ENCODE data around the gene ABCA7. TPM values are rescaled to one million over a fixed set of nuclear protein-coding genes. Genes with fewer than 3 reads are reported as not detected.
A peak's percentile ranks its signal among the peaks of the same experiment; 100 is the strongest.

Gene ABCA7
- total RNA-seq, 1 donor from 2014 or later = 9.4 TPM

GRCh38 chr19:1050989-1051788 lies 11.3 kb downstream of the ABCA7 start:
- DNase-seq = no peak
- intact Hi-C loops (cut with micrococcal nuclease) = no loop called here
- ATAC-seq = no peak

GRCh38 chr19:1051791-1052190 lies 11.9 kb downstream of the ABCA7 start:
- intact Hi-C loops (cut with micrococcal nuclease) = no loop called here
- no peak for DNase-seq
- no peak for ATAC-seq

- intact Hi-C loops (cut with micrococcal nuclease) = no loop called here
- ATAC-seq = no peak
- DNase-seq = no peak
These were observed 12.6 kb downstream of the ABCA7 start for GRCh38 chr19:1052349-1052975.

GRCh38 chr19:1053176-1054101 lies 13.5 kb downstream of the ABCA7 start:
- intact Hi-C loops (cut with micrococcal nuclease) = no loop called here
- ATAC-seq (no peak), DNase-seq (no peak)

DNA sequence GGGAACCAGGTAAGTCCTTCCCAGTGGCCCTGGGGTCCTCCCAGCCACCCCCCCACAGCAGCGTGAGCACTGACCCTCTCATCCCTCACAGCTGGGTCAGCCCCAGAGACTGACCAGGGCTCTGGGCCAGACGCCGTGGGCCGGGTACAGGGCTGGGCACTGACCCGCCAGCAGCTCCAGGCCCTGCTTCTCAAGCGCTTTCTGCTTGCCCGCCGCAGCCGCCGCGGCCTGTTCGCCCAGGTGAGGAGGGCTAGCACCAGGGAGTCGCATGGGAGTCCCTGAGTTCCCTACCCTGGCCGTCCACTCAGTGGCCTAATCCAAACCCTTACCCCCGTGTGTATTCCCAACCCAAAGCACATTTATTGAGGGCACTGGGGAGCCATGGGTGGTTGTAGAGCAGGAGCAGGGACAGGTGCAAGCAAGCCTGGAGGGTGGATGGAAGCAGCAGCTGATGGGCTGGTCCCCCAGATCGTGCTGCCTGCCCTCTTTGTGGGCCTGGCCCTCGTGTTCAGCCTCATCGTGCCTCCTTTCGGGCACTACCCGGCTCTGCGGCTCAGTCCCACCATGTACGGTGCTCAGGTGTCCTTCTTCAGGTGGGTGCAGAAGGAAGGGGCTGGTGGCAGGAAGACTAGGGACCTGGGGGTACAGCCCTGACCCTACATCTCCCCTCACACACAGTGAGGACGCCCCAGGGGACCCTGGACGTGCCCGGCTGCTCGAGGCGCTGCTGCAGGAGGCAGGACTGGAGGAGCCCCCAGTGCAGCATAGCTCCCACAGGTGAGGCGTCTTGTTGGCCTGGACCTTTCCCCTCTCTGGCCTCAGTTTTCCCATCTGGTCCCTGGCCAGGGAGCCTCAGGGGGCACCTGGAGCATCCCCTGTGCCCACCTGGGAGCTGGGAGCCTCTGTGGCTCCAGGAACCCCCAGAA lies 14.5 kb downstream of the ABCA7 start:
- DNase-seq (no peak), ATAC-seq (no peak)
- intact Hi-C loops (cut with micrococcal nuclease) = no loop called here

DNA sequence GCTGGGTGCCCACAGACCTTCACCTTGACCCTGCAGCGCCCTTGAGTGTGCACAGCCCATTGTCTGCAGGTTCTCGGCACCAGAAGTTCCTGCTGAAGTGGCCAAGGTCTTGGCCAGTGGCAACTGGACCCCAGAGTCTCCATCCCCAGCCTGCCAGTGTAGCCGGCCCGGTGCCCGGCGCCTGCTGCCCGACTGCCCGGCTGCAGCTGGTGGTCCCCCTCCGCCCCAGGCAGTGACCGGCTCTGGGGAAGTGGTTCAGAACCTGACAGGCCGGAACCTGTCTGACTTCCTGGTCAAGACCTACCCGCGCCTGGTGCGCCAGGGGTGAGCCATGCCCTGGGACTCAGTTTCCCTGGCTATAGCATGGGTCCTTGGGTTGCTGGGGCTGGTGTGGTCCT lies 15.1 kb downstream of the ABCA7 start:
- no peak for ATAC-seq
- intact Hi-C loops (cut with micrococcal nuclease) = no loop called here
- DNase-seq = no peak

DNA sequence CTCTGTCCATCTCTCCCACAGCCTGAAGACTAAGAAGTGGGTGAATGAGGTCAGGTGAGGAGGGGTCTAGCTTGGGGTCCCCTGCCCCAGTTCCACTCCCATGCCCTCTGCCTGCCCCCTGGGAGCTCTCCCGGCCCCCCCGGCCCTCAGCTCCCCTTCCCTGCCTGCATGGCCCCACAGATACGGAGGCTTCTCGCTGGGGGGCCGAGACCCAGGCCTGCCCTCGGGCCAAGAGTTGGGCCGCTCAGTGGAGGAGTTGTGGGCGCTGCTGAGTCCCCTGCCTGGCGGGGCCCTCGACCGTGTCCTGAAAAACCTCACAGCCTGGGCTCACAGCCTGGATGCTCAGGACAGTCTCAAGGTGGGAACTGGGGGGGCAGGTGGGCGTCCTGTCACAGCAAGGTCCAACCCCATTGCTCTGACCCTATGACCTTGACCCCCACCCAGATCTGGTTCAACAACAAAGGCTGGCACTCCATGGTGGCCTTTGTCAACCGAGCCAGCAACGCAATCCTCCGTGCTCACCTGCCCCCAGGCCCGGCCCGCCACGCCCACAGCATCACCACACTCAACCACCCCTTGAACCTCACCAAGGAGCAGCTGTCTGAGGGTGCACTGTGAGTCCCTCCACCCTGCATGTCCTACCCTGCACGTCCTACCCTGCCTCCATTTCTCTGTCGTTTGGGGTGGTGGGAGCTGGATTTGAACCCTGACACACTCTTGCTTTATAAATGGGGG lies 16.1 kb downstream of the ABCA7 start:
- intact Hi-C loops (cut with micrococcal nuclease) = no loop called here
- no peak for ATAC-seq
- DNase-seq = no peak

DNA sequence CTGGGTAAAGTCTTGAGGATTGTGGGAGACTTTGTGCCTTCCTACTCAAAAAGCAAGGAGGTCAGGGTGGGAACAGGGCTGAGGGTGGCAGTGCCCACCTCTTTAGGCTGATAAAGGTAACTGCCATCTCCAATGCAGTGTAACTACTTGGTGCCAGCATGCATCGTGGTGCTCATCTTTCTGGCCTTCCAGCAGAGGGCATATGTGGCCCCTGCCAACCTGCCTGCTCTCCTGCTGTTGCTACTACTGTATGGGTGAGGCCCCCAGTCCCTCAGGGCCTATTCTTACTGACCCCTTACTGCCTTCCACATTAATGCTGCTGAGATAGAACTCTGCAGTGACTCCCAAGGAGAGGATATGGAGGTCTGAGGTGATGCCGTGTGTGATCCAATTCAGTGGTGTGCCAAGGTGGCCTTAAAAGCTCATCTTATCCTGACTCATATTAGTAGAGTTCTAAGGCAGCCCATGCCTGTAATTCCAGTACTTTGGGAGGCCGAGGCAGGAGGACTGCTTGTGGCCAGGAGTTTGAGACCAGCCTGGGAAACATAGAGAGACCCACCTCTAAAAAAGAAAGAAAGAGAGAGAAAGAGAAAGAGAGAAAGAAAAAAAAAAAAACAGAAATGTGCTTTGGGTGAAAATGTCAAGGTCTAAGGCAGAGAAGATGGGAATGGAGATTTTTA lies 17.4 kb downstream of the ABCA7 start:
- DNase-seq (no peak), ATAC-seq (peak; percentile 28)
- intact Hi-C loops (cut with micrococcal nuclease) = no loop called here

- ATAC-seq (no peak), DNase-seq (no peak)
- intact Hi-C loops (cut with micrococcal nuclease) = no loop called here
These were observed 18.2 kb downstream of the ABCA7 start for GRCh38 chr19:1058112-1058511.

- DNase-seq (no peak), ATAC-seq (no peak)
- intact Hi-C loops (cut with micrococcal nuclease) = no loop called here
These were observed 20.8 kb downstream of the ABCA7 start for GRCh38 chr19:1060689-1061088.

DNA sequence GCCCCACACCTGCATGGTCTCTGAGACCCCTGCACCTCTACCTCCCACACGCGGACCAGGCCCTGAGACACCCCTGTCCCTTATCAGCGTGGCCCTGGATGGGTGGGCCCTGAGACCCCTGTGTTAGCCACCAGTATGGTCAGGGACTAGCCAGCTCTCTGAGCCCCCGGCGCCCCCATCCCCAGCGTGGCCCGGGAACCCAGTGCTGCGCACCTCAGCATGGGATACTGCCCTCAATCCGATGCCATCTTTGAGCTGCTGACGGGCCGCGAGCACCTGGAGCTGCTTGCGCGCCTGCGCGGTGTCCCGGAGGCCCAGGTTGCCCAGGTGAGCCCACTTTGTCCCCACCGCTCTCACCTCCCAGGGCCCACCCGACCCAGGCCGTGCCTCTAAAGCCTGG lies 22.1 kb downstream of the ABCA7 start:
- intact Hi-C loops (cut with micrococcal nuclease) = no loop called here
- DNase-seq (peak; percentile 22), ATAC-seq (no peak)

DNA sequence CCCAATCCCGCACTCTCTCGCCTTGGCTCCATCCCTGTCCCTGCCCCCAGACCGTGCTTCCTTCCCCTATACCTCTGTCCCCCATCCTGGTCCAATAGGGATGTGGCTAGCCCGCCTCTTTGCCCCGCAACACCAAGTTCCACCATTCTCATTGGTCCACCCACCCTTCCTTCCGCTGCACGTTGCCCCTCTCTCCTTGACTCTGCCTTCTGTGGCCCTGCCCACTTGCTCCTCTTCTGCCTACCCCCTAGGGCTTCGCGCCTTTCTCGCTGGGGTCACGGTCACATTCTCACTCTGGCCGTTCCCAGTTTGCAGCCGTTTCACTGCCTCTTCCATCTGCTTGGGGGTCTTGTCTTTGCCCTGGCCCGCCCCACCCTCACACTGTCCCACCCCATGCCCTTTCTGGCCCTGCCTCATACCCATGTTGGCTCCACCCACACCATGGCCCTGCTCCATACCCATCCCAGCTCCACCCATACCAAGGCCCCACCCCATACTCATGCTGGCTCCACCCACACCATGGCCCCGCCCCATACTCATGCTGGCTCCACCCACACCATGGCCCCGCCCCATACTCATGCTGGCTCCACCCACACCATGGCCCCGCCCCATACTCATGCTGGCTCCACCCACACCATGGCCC lies 22.6 kb downstream of the ABCA7 start:
- ATAC-seq (no peak), DNase-seq (no peak)
- intact Hi-C loops (cut with micrococcal nuclease) = no loop called here

GRCh38 chr19:1063030-1063908 lies 23.4 kb downstream of the ABCA7 start:
- ATAC-seq (no peak), DNase-seq (peak; percentile 31)
- intact Hi-C loops (cut with micrococcal nuclease) = no loop called here

DNA sequence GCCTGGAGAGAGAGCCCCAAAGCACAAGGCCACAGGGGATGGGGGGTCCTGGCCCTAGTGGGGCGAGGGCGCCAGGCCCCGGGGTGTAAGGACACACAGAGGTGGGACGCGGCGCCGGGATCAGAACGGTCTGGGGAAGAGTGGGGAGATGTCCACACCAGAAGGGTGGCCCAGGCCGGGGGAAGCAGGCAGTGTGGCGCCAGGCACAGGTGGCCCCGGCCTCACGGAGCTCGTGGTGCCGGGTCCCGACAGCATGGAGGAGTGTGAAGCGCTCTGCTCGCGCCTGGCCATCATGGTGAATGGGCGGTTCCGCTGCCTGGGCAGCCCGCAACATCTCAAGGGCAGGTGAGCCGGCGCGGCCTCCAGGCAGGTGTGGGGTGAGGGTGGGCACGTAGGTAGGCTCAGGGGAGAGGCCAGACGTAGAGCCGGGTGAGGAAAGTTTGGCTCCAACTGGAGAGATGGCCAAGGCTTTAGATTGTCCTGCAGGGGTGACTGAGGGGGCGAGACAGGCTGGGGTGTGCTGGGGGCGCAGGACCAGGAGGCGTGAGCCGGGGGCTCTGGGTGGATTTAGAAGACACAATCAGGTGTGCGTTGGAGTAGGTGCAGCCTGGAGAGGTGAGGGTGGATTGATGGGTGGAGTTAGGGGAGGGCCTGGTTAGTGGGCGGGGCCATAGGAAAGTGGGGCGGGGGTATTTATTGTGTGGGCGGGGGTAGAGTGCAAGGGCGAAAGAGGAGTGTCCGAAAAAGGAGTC lies 24.2 kb downstream of the ABCA7 start:
- DNase-seq (peak; percentile 25), ATAC-seq (no peak)
- intact Hi-C loops (cut with micrococcal nuclease) = no loop called here

All from left ventricle myocardium superior (tissue), 1 donor.